ENCODE data around the gene KCND1. TPM values are rescaled to one million over a fixed set of nuclear protein-coding genes. Genes with fewer than 3 reads are reported as not detected.

KCND1 gene
- total and polyA plus RNA-seq, 9 donors = 0.66 to 1.7 (median 0.99) TPM

- H3K9me3 ChIP-seq (replicated peaks; ENCODE audit: control insufficient read depth, low read depth, low read length) = no peaks in the 10 kb centered on the region
- peaks cover 4% of the 10 kb centered on the region for H3K4me1 ChIP-seq (ENCODE audit: control insufficient read depth, insufficient read depth, low read length)
- H3K36me3 ChIP-seq (ENCODE audit: control insufficient read depth, insufficient read depth, low read length) = peaks cover 42% of the 10 kb centered on the region
- H3K27ac ChIP-seq (ENCODE audit: low read length) = no peak overlapping the region
- WGBS (ENCODE audit: insufficient coverage) = 90% methylated on average over 5 of the region's 5 CpGs
- H3K27me3 ChIP-seq (ENCODE audit: control insufficient read depth, insufficient read depth, low read length) = no peaks in the 10 kb centered on the region
- H3K4me3 ChIP-seq (ENCODE audit: low read length) = no peak overlapping the region
- DNase-seq = no peak
These were observed 47.4 kb downstream of the KCND1 start for GRCh38 chrX:48924270-48924669.

GRCh38 chrX:48923771-48924170 is 47.9 kb downstream of the KCND1 start:
- Histone ChIP-seq H3K4me1 (ENCODE audit: control insufficient read depth, insufficient read depth, low read length) (peaks cover 5% of the 10 kb centered on the region), H3K4me3 (ENCODE audit: low read length) (no peak overlapping the region), H3K27me3 (ENCODE audit: control insufficient read depth, insufficient read depth, low read length) (no peaks in the 10 kb centered on the region), H3K36me3 (ENCODE audit: control insufficient read depth, insufficient read depth, low read length) (peaks cover 42% of the 10 kb centered on the region), H3K9me3 (replicated peaks; ENCODE audit: control insufficient read depth, low read depth, low read length) (no peaks in the 10 kb centered on the region), H3K27ac (ENCODE audit: low read length) (no peak overlapping the region)
- 89% methylated on average over 12 of the region's 13 CpGs for WGBS (ENCODE audit: insufficient coverage)
- no peak for DNase-seq

DNA sequence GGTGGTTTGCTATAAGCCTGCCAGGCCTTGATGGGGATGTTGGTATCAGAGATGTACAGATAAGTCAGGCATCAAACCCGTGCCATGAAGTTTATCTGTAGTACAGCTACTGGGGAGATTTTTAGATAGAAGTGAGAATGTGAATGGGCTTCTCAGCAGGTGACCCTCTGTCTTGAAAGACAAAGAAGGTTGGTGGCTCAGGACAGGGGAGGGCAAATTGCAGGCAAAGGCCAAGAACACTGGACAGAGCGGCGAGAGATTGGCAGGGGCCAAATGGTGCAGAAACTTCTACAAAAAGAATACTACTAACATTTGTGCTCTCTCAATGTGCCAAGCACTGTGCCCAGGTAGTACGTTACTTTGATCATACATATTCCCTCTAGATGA is 50.9 kb downstream of the KCND1 start:
- Histone ChIP-seq H3K9me3 (replicated peaks; ENCODE audit: control insufficient read depth, low read depth, low read length) (no peaks in the 10 kb centered on the region), H3K4me3 (ENCODE audit: low read length) (no peak overlapping the region), H3K27ac (ENCODE audit: low read length) (no peak overlapping the region), H3K27me3 (ENCODE audit: control insufficient read depth, insufficient read depth, low read length) (no peaks in the 10 kb centered on the region), H3K36me3 (ENCODE audit: control insufficient read depth, insufficient read depth, low read length) (peaks cover 31% of the 10 kb centered on the region), H3K4me1 (ENCODE audit: control insufficient read depth, insufficient read depth, low read length) (peaks cover 11% of the 10 kb centered on the region)
- DNase-seq = no peak
- WGBS (ENCODE audit: insufficient coverage) = 62% methylated on average over 1 of the region's 4 CpGs

GRCh38 chrX:48919947-48920717 is 51.5 kb downstream of the KCND1 start:
- no peak for DNase-seq
- Histone ChIP-seq H3K4me3 (ENCODE audit: low read length) (no peak overlapping the region), H3K27ac (ENCODE audit: low read length) (no peak overlapping the region), H3K36me3 (ENCODE audit: control insufficient read depth, insufficient read depth, low read length) (peaks cover 28% of the 10 kb centered on the region), H3K27me3 (ENCODE audit: control insufficient read depth, insufficient read depth, low read length) (no peaks in the 10 kb centered on the region), H3K9me3 (replicated peaks; ENCODE audit: control insufficient read depth, low read depth, low read length) (no peaks in the 10 kb centered on the region), H3K4me1 (ENCODE audit: control insufficient read depth, insufficient read depth, low read length) (peaks cover 11% of the 10 kb centered on the region)
- 71% methylated on average over 6 of the region's 8 CpGs for WGBS (ENCODE audit: insufficient coverage)

- 27% methylated on average over 12 of the region's 15 CpGs for WGBS (ENCODE audit: insufficient coverage)
- Histone ChIP-seq H3K36me3 (ENCODE audit: control insufficient read depth, insufficient read depth, low read length) (peaks cover 24% of the 10 kb centered on the region), H3K4me1 (ENCODE audit: control insufficient read depth, insufficient read depth, low read length) (peaks cover 11% of the 10 kb centered on the region), H3K4me3 (ENCODE audit: low read length) (peak overlapping the region; percentile 50), H3K27me3 (ENCODE audit: control insufficient read depth, insufficient read depth, low read length) (no peaks in the 10 kb centered on the region), H3K9me3 (replicated peaks; ENCODE audit: control insufficient read depth, low read depth, low read length) (no peaks in the 10 kb centered on the region), H3K27ac (ENCODE audit: low read length) (peak overlapping the region; percentile 40)
- DNase-seq = no peak
These were observed 52.2 kb downstream of the KCND1 start for GRCh38 chrX:48919360-48919841.

GRCh38 chrX:48918643-48919340 is 52.9 kb downstream of the KCND1 start, which contains the start of gene PIM2:
Gene PIM2, minus strand, starts transcription at chrX:48919024. Its CDS starts 190 bp downstream, at chrX:48918834.
- Histone ChIP-seq H3K27me3 (ENCODE audit: control insufficient read depth, insufficient read depth, low read length) (no peaks in the 10 kb centered on the region), H3K27ac (ENCODE audit: low read length) (peak within 1 kb of the TSS; percentile 51), H3K36me3 (ENCODE audit: control insufficient read depth, insufficient read depth, low read length) (peaks cover 18% of the 10 kb centered on the region), H3K4me3 (ENCODE audit: low read length) (peak within 1 kb of the TSS; percentile 50), H3K4me1 (ENCODE audit: control insufficient read depth, insufficient read depth, low read length) (peaks cover 11% of the 10 kb centered on the region), H3K9me3 (replicated peaks; ENCODE audit: control insufficient read depth, low read depth, low read length) (no peaks in the 10 kb centered on the region)
- peak; percentile 87 for DNase-seq
- 27% methylated on average over 41 of the region's 55 CpGs for WGBS (ENCODE audit: insufficient coverage)

- WGBS (ENCODE audit: insufficient coverage) = 15% methylated on average over 13 of the region's 23 CpGs
- H3K27ac ChIP-seq (ENCODE audit: low read length) = no peak overlapping the region
- H3K36me3 ChIP-seq (ENCODE audit: control insufficient read depth, insufficient read depth, low read length) = peaks cover 13% of the 10 kb centered on the region
- peak overlapping the region; percentile 50 for H3K4me3 ChIP-seq (ENCODE audit: low read length)
- H3K4me1 ChIP-seq (ENCODE audit: control insufficient read depth, insufficient read depth, low read length) = peaks cover 11% of the 10 kb centered on the region
- no peaks in the 10 kb centered on the region for H3K27me3 ChIP-seq (ENCODE audit: control insufficient read depth, insufficient read depth, low read length)
- H3K9me3 ChIP-seq (replicated peaks; ENCODE audit: control insufficient read depth, low read depth, low read length) = no peaks in the 10 kb centered on the region
- DNase-seq = no peak
These were observed 53.4 kb downstream of the KCND1 start for GRCh38 chrX:48918301-48918642.

- H3K4me1 ChIP-seq (ENCODE audit: control insufficient read depth, insufficient read depth, low read length) = peaks cover 11% of the 10 kb centered on the region
- DNase-seq = peak; percentile 91
- no peak overlapping the region for H3K4me3 ChIP-seq (ENCODE audit: low read length)
- H3K27ac ChIP-seq (ENCODE audit: low read length) = no peak overlapping the region
- peaks cover 4% of the 10 kb centered on the region for H3K36me3 ChIP-seq (ENCODE audit: control insufficient read depth, insufficient read depth, low read length)
- no peaks in the 10 kb centered on the region for H3K27me3 ChIP-seq (ENCODE audit: control insufficient read depth, insufficient read depth, low read length)
- WGBS (ENCODE audit: insufficient coverage) = 32% methylated on average over 19 of the region's 27 CpGs
- H3K9me3 ChIP-seq (replicated peaks; ENCODE audit: control insufficient read depth, low read depth, low read length) = no peaks in the 10 kb centered on the region
These were observed 54.3 kb downstream of the KCND1 start for GRCh38 chrX:48917139-48918001.

GRCh38 chrX:48914593-48915493 is 56.8 kb downstream of the KCND1 start:
- peaks cover 14% of the 10 kb centered on the region for H3K4me1 ChIP-seq (ENCODE audit: control insufficient read depth, insufficient read depth, low read length)
- WGBS (ENCODE audit: insufficient coverage) = 83% methylated on average over 4 of the region's 13 CpGs
- no peak overlapping the region for H3K4me3 ChIP-seq (ENCODE audit: low read length)
- H3K36me3 ChIP-seq (ENCODE audit: control insufficient read depth, insufficient read depth, low read length) = no peaks in the 10 kb centered on the region
- peaks cover 2% of the 10 kb centered on the region for H3K9me3 ChIP-seq (replicated peaks; ENCODE audit: control insufficient read depth, low read depth, low read length)
- H3K27ac ChIP-seq (ENCODE audit: low read length) = no peak overlapping the region
- H3K27me3 ChIP-seq (ENCODE audit: control insufficient read depth, insufficient read depth, low read length) = no peaks in the 10 kb centered on the region
- DNase-seq = no peak

All from muscle of leg (tissue), 11 donors.